Caco-2 (cell line): Measurements from ENCODE around the gene KRAS. TPM values are rescaled to one million over a fixed set of nuclear protein-coding genes. Genes with fewer than 3 reads are reported as not detected.

ENCODE experiments used
- BruUV-seq: library from RNA; stranded (reverse); fragments of 400-500 nt; replicated peaks from 2 replicates; lab custom pipeline; 2021; lab: Mats Ljungman, UMichigan
- CTCF ChIA-PET: fragments of 300-600 bp; sonication (Branson Sonifier 250); formaldehyde crosslinking; loops from one replicate; lab custom pipeline; 2022; ENCODE audit warnings: antibody characterized with exemption; lab: Charles Lee
- POLR2A ChIA-PET: fragments of 300-600 bp; sonication (Branson Sonifier 250); formaldehyde crosslinking; loops from one replicate; lab custom pipeline; 2022; ENCODE audit warnings: antibody characterized with exemption; lab: Charles Lee
- DNase-seq, 2 experiments: peaks; one replicate each; pipeline versions ENCODE4 v3.0.0 to v3.0.0-alpha.2; 2020 to 2022
- H3K27me3 ChIP-seq: replicated peaks from 2 replicates; pipeline ENCODE4 v1.6.0; 2011; ENCODE audit warnings: low read length; ENCODE audit not compliant: control insufficient read depth, insufficient read depth
- H3K36me3 ChIP-seq: 2 replicates; pipeline ENCODE4 v1.5.1; 2011; ENCODE audit warnings: low read length; ENCODE audit not compliant: control insufficient read depth, insufficient read depth
- H3K4me1 ChIP-seq: fragments of 250-450 bp; sonication (Bioruptor Pico); 2 replicates; pipeline ENCODE4 v1.5.1; 2020; ENCODE audit warnings: mild to moderate bottlenecking
- H3K4me3 ChIP-seq: 2 replicates; pipeline ENCODE4 v1.5.1; 2011; ENCODE audit warnings: low read depth, mild to moderate bottlenecking, control low read depth, low read length
- H3K9me3 ChIP-seq: fragments of 250-450 bp; sonication (Bioruptor Pico); 2 replicates; pipeline ENCODE4 v1.5.1; 2020; ENCODE audit warnings: mild to moderate bottlenecking, moderate library complexity
- H3K27ac Mint-ChIP-seq: one replicate; pipeline ENCODE4 v1.8.0; 2022; ENCODE audit warnings: mixed read lengths; ENCODE audit not compliant: unreplicated experiment
- H3K27me3 Mint-ChIP-seq: one replicate; pipeline ENCODE4 v1.8.0; 2022; ENCODE audit warnings: mixed read lengths; ENCODE audit not compliant: insufficient read depth, unreplicated experiment
- H3K36me3 Mint-ChIP-seq: one replicate; pipeline ENCODE4 v1.8.0; 2022; ENCODE audit warnings: mild to moderate bottlenecking, mixed read lengths; ENCODE audit not compliant: insufficient read depth, unreplicated experiment
- H3K4me1 Mint-ChIP-seq: one replicate; pipeline ENCODE4 v1.8.0; 2022; ENCODE audit warnings: low read depth, mixed read lengths; ENCODE audit not compliant: unreplicated experiment
- H3K4me3 Mint-ChIP-seq: one replicate; pipeline ENCODE4 v1.8.0; 2022; ENCODE audit warnings: mild to moderate bottlenecking, moderate library complexity, mixed read lengths; ENCODE audit not compliant: unreplicated experiment
- H3K9me3 Mint-ChIP-seq: one replicate; pipeline ENCODE4 v1.8.0; 2022; ENCODE audit warnings: mixed read lengths; ENCODE audit not compliant: unreplicated experiment
- CTCF ChIP-seq, 2 experiments: fragments of 200-600 bp in 1 of 2; IDR thresholded peaks; 1 replicate in 1 of 2; 2 replicates in 1 of 2; pipeline versions ENCODE4 v1.5.1 to v1.8.0; 2011 to 2022; ENCODE audit warnings: antibody characterized with exemption in 1 of 2, control low read depth in 1 of 2, inconsistent platforms in 1 of 2, low read depth in 1 of 2, low read length in 1 of 2, mild to moderate bottlenecking in 1 of 2, moderate library complexity in 1 of 2; ENCODE audit not compliant: insufficient read depth in 1 of 2, severe bottlenecking in 1 of 2, unreplicated experiment in 1 of 2
- intact Hi-C: fragments of 100-400 bp; cut with micrococcal nuclease; formaldehyde crosslinking; loops from one replicate; pipeline ENCODE4 v1.10.0; 2022; ENCODE audit not compliant: unreplicated experiment
- total RNA-seq: library from RNA; stranded (reverse); gene quantifications from 2 replicates; pipeline ENCODE4 v1.2.3, GENCODE V29; 2022

Gene KRAS
- total RNA-seq, 1 experiment from 2014 or later, result 179 TPM

GRCh38 chr12:25236626-25237025, 14.1 kb downstream of the KRAS start:
- POLR2A ChIA-PET, result no interaction called here
- intact Hi-C loops, result no loop called here
- Histone ChIP-seq H3K9me3 (no peaks in the 10 kb centered on the region), H3K27me3 (no peaks in the 10 kb centered on the region), H3K4me3 (no peak overlapping the region), H3K4me1 (peaks cover 5% of the 10 kb centered on the region; the same call in 1 of the 2 replicates), H3K36me3 (peaks cover 6% of the 10 kb centered on the region)
- Mint-ChIP-seq H3K4me1 (peaks cover 49% of the 10 kb centered on the region), H3K27ac (peak overlapping the region; percentile 21), H3K4me3 (no peak overlapping the region), H3K36me3 (peaks cover 90% of the 10 kb centered on the region), H3K27me3 (no peaks in the 10 kb centered on the region), H3K9me3 (no peaks in the 10 kb centered on the region)
- no peak for TF ChIP-seq CTCF (IDR thresholded peaks at IDR 0.05; ENCODE audit: insufficient read depth in 1 of 2, low read depth in 1 of 2, low read length in 1 of 2, severe bottlenecking in 1 of 2, unreplicated experiment in 1 of 2)
- BruUV-seq, result no TSS peak
- no peak for DNase-seq
- CTCF ChIA-PET, result no interaction called here

- CTCF ChIA-PET, result no interaction called here
- BruUV-seq, result no TSS peak
- intact Hi-C loops, result no loop called here
- peaks cover 90% of the 10 kb centered on the region for H3K36me3 Mint-ChIP-seq
- H3K9me3 Mint-ChIP-seq, result no peaks in the 10 kb centered on the region
- peaks cover 51% of the 10 kb centered on the region for H3K4me1 Mint-ChIP-seq
- Histone ChIP-seq H3K9me3 (no peaks in the 10 kb centered on the region), H3K4me3 (no peak overlapping the region), H3K27me3 (no peaks in the 10 kb centered on the region), H3K4me1 (peaks cover under 1% of the 10 kb centered on the region; the same call in 1 of the 2 replicates), H3K36me3 (peaks cover 6% of the 10 kb centered on the region)
- no peaks in the 10 kb centered on the region for H3K27me3 Mint-ChIP-seq
- no peak overlapping the region for H3K4me3 Mint-ChIP-seq
- POLR2A ChIA-PET, result no interaction called here
- DNase-seq, result no peak
- TF ChIP-seq CTCF (IDR thresholded peaks at IDR 0.05; ENCODE audit: insufficient read depth in 1 of 2, low read depth in 1 of 2, low read length in 1 of 2, severe bottlenecking in 1 of 2, unreplicated experiment in 1 of 2), result no peak
- peak overlapping the region; percentile 21 for H3K27ac Mint-ChIP-seq
Measured at GRCh38 chr12:25236190-25236589, 14.5 kb downstream of the KRAS start.

- ChIA-PET CTCF (interaction anchor here (1.5 kb wide), 1 partner anchor 174 kb away, joined by 7 read pairs; no protein-coding TSS in a partner anchor), POLR2A (no interaction called here)
- Histone ChIP-seq H3K9me3 (no peaks in the 10 kb centered on the region), H3K36me3 (0 out of 2 replicates have a peak, but pooled peaks cover 2% of the 10 kb centered on the region), H3K4me3 (no peak overlapping the region), H3K27me3 (no peaks in the 10 kb centered on the region), H3K4me1 (no peaks in the 10 kb centered on the region)
- H3K4me1 Mint-ChIP-seq, result peaks cover 7% of the 10 kb centered on the region
- DNase-seq, result no peak
- H3K27ac Mint-ChIP-seq, result no peak overlapping the region
- H3K36me3 Mint-ChIP-seq, result peaks cover 68% of the 10 kb centered on the region
- BruUV-seq, result no TSS peak
- H3K4me3 Mint-ChIP-seq, result no peak overlapping the region
- intact Hi-C loops, result no loop called here
- H3K27me3 Mint-ChIP-seq, result no peaks in the 10 kb centered on the region
- H3K9me3 Mint-ChIP-seq, result no peaks in the 10 kb centered on the region
- TF ChIP-seq CTCF (IDR thresholded peaks at IDR 0.05; ENCODE audit: insufficient read depth in 1 of 2, low read depth in 1 of 2, low read length in 1 of 2, severe bottlenecking in 1 of 2, unreplicated experiment in 1 of 2), result no peak
Measured at GRCh38 chr12:25213338-25213737, 37.4 kb downstream of the KRAS start.
